Fibroblast of villous mesenchyme (primary cell): ENCODE data around the gene FKBP11. TPM values are rescaled to one million over a fixed set of nuclear protein-coding genes. Genes with fewer than 3 reads are reported as not detected.
A peak's percentile ranks its signal among the peaks of the same experiment; 100 is the strongest.

ENCODE experiments used
- DNase-seq: peaks from one replicate; pipeline ENCODE4 v3.0.0-alpha.2; 2010; ENCODE audit warnings: low read depth
- H3K4me3 ChIP-seq: 2 replicates; pipeline ENCODE4 v1.5.1; 2011; ENCODE audit warnings: low read depth, mild to moderate bottlenecking, low read length
- CTCF ChIP-seq: IDR thresholded peaks from 2 replicates; pipeline ENCODE4 v1.5.1; 2012; ENCODE audit warnings: low read depth, mild to moderate bottlenecking, low read length; ENCODE audit not compliant: insufficient read depth
- total RNA-seq: library from RNA; depleted of rRNA; stranded (reverse); fragments of >200 nt; gene quantifications from 2 replicates; pipeline ENCODE4 v1.2.3, GENCODE V29; 2012

Gene FKBP11
- total RNA-seq, 1 donor: 25.5 TPM

- no peak overlapping the region for H3K4me3 ChIP-seq
- no peak for TF ChIP-seq CTCF
- no peak for DNase-seq
Measured at GRCh38 chr12:48940181-48940580, 14.9 kb upstream of the FKBP11 start.

- no peak for TF ChIP-seq CTCF
- DNase-seq: no peak
- H3K4me3 ChIP-seq: no peak overlapping the region
Measured at GRCh38 chr12:48938805-48939204, 13.5 kb upstream of the FKBP11 start.

GRCh38 chr12:48937170-48937569 lies 11.9 kb upstream of the FKBP11 start:
- H3K4me3 ChIP-seq: no peak overlapping the region
- DNase-seq: no peak
- TF ChIP-seq CTCF: no peak

GRCh38 chr12:48936379-48936979 lies 11.2 kb upstream of the FKBP11 start:
- H3K4me3 ChIP-seq: no peak overlapping the region
- peak; percentile 76 for DNase-seq
- peak; percentile 94 for TF ChIP-seq CTCF

- peak; percentile 45 for TF ChIP-seq CTCF
- H3K4me3 ChIP-seq: no peak overlapping the region
- no peak for DNase-seq
Measured at GRCh38 chr12:48934312-48934706, 9.0 kb upstream of the FKBP11 start.

- DNase-seq: no peak
Measured at GRCh38 chr12:48933664-48934311, 8.5 kb upstream of the FKBP11 start.

More at GRCh38 chr12:48933664-48934311, 8.5 kb upstream of the FKBP11 start:
- H3K4me3 ChIP-seq: no peak overlapping the region
- no peak for TF ChIP-seq CTCF
